ENCODE measurements around the gene SNRK. TPM values are rescaled to one million over a fixed set of nuclear protein-coding genes. Genes with fewer than 3 reads are reported as not detected.

SNRK gene
- total RNA-seq, 2 experiments from 2014 or later: 70.7 to 73.6 TPM

DNA sequence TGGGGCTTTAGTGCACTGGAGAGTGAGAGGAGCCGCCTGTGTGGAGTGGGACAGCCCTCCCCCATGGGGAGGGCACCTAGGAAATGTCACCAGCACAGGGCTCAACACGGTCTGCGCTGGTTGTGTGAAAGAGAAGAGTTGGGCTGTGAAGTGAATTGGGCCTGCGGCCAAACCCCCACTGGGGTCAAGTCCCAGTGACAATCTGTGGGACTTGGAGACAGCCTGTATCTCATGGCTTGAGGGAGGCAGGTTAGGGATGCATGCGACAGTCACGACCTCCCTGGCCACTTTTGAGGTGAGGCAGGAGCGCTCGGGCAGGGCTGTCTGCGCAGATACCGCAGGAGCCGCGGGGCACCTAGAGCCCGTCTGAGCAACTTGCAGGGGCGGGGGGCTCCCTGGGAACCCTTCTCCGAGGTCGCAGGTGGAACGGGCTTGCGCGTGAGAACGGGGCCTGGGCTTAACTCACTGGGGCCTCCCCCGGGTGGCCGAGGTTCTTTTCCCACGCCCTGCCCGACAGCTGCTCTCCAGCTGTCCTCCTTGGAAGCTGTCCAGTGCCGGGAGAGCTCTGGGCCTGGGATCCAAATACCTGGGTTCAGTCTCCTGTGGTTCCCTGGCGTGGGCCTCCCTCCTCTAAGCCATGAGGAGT lies 77.4 kb downstream of the SNRK start:
- peak overlapping the region; percentile 35 for H3K27ac Mint-ChIP-seq
- H3K4me1 Mint-ChIP-seq: no peaks in the 10 kb centered on the region
- ATAC-seq (ENCODE audit: low read depth) (no peak), DNase-seq (no peak)
- H3K36me3 Mint-ChIP-seq: no peaks in the 10 kb centered on the region
- H3K4me3 Mint-ChIP-seq: no peak overlapping the region
- H3K9me3 Mint-ChIP-seq: no peaks in the 10 kb centered on the region
- H3K27me3 Mint-ChIP-seq: no peaks in the 10 kb centered on the region
- POLR2A ChIA-PET: no interaction called here

DNA sequence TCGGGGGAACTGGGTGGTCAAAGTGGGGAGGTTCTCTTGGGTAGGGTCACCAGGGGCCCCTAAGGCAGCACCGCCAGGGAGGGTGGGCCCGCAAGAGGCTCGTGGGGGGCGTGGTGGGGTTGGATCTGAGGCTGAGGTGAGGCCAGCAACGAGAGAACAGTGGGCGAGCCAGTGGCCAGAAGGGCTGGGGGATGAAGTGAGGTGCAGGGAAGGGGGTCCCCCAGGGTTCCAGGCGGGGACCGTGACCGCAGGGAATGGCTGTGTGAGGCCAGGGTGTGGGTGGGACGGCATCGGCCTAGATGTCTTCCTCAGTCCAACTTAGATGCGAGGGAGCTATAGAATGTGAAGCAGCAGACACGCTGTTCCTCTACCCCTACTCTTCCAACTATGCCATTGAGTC lies 78.2 kb downstream of the SNRK start:
- H3K4me1 Mint-ChIP-seq: no peaks in the 10 kb centered on the region
- ATAC-seq (ENCODE audit: low read depth) (no peak), DNase-seq (no peak)
- no peak overlapping the region for H3K27ac Mint-ChIP-seq
- H3K36me3 Mint-ChIP-seq: no peaks in the 10 kb centered on the region
- H3K4me3 Mint-ChIP-seq: no peak overlapping the region
- H3K27me3 Mint-ChIP-seq: no peaks in the 10 kb centered on the region
- POLR2A ChIA-PET: no interaction called here
- H3K9me3 Mint-ChIP-seq: no peaks in the 10 kb centered on the region

DNA sequence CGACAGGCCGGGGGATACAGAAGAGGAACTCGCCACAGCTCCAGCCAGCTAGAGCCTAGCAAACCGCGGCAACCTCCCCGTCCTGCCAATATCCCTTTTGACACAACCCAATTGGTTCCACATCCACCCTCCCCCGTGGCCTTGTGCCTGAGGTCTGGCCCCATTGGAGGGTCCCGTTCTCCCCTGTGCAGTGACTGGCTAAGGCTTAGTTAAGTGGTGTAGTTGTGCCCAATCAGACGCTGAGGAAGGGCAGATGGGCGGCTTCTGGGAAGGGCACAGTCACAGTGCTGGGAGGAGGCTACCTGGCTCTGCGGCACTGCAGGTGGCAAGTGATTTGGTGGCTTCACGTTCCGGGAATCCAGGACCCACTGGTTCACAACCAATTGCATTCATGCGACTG lies 78.6 kb downstream of the SNRK start:
- no peaks in the 10 kb centered on the region for H3K36me3 Mint-ChIP-seq
- no peak for ATAC-seq (ENCODE audit: low read depth)
- H3K4me3 Mint-ChIP-seq: no peak overlapping the region
- DNase-seq: no peak
- no peak overlapping the region for H3K27ac Mint-ChIP-seq
- POLR2A ChIA-PET: no interaction called here
- H3K27me3 Mint-ChIP-seq: no peaks in the 10 kb centered on the region
- peaks cover 1% of the 10 kb centered on the region for H3K4me1 Mint-ChIP-seq
- no peaks in the 10 kb centered on the region for H3K9me3 Mint-ChIP-seq

GRCh38 chr3:43365601-43366305 lies 79.4 kb downstream of the SNRK start:
- Mint-ChIP-seq H3K27me3 (no peaks in the 10 kb centered on the region), H3K4me1 (peaks cover 2% of the 10 kb centered on the region), H3K4me3 (no peak overlapping the region), H3K36me3 (no peaks in the 10 kb centered on the region), H3K27ac (no peak overlapping the region), H3K9me3 (no peaks in the 10 kb centered on the region)
- DNase-seq (no peak), ATAC-seq (ENCODE audit: low read depth) (no peak)
- POLR2A ChIA-PET: no interaction called here

DNA sequence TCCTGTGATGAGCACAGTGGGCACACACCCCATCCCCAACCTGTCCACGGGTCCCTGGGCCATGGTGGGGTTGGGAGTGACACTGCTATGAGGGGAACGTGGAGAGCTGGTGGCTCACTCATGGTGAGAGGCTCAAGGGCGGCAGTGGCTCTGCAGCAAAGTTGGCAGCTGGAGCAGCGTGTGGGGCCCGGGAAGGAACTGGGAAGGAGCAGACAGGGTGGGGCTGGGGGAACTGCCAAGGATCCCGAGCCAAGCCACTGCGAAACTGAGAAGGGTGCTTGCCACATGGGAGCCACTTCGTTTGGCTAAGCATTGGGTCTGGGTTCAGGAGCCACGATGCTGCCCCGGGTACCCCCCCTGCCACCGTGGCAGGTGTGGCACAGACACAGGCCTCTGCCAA lies 80.1 kb downstream of the SNRK start:
- H3K27me3 Mint-ChIP-seq: no peaks in the 10 kb centered on the region
- H3K36me3 Mint-ChIP-seq: no peaks in the 10 kb centered on the region
- DNase-seq (no peak), ATAC-seq (ENCODE audit: low read depth) (no peak)
- POLR2A ChIA-PET: no interaction called here
- H3K4me3 Mint-ChIP-seq: no peak overlapping the region
- H3K9me3 Mint-ChIP-seq: no peaks in the 10 kb centered on the region
- H3K27ac Mint-ChIP-seq: no peak overlapping the region
- peaks cover 2% of the 10 kb centered on the region for H3K4me1 Mint-ChIP-seq

- H3K4me3 Mint-ChIP-seq: no peak overlapping the region
- peaks cover 2% of the 10 kb centered on the region for H3K4me1 Mint-ChIP-seq
- H3K36me3 Mint-ChIP-seq: no peaks in the 10 kb centered on the region
- ATAC-seq (ENCODE audit: low read depth): no peak
- H3K9me3 Mint-ChIP-seq: no peaks in the 10 kb centered on the region
- H3K27ac Mint-ChIP-seq: no peak overlapping the region
- no peaks in the 10 kb centered on the region for H3K27me3 Mint-ChIP-seq
- no peak for DNase-seq
- POLR2A ChIA-PET: no interaction called here
Observed at GRCh38 chr3:43366885-43367284, 80.5 kb downstream of the SNRK start.

DNA sequence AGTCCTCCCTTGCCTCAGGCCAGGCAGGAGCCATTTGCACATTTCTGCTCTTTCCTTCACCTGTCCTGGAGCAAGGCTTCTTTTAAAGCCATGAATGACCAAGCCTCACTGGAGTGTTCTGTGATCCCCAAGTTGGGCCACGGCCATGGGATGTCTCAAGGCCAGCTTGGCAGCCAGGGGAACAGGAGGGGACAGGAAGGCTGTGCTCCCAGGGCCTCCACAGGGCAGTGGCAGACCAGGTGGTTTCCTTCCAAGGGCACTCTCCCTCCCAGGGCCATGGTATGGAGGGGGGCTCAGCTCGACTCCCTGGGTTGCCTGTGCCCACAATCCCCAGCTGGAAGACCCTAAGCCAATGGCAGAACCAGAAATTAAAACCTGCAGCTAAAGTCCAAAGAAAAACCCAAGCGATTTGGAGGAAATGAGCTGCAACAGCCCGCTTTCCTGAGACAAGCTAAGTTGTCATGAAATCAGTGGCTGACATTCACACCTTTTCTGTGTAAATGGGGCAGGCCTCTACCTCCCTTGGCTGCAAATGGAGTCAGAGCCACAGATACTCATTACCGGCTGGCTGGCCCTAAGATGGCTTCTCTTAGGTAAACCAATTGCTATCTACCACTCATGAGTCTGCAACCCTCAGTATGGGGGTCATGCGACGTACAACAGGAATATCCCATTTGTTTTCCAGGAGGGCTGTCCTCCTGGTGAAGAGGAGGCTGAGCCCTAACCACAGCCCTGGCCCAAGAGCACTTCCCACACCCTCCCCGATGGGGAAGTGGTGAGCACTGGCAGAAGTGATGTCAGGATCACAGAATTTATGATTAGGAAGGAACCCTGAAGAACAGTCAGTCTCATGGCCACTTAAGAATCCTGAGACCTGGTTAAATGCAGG lies 83.3 kb downstream of the SNRK start:
- Mint-ChIP-seq H3K27ac (no peak overlapping the region), H3K27me3 (no peaks in the 10 kb centered on the region), H3K9me3 (no peaks in the 10 kb centered on the region), H3K36me3 (peaks cover 2% of the 10 kb centered on the region), H3K4me3 (no peak overlapping the region), H3K4me1 (peaks cover 6% of the 10 kb centered on the region)
- ATAC-seq (ENCODE audit: low read depth) (no peak), DNase-seq (no peak)
- POLR2A ChIA-PET: no interaction called here

DNA sequence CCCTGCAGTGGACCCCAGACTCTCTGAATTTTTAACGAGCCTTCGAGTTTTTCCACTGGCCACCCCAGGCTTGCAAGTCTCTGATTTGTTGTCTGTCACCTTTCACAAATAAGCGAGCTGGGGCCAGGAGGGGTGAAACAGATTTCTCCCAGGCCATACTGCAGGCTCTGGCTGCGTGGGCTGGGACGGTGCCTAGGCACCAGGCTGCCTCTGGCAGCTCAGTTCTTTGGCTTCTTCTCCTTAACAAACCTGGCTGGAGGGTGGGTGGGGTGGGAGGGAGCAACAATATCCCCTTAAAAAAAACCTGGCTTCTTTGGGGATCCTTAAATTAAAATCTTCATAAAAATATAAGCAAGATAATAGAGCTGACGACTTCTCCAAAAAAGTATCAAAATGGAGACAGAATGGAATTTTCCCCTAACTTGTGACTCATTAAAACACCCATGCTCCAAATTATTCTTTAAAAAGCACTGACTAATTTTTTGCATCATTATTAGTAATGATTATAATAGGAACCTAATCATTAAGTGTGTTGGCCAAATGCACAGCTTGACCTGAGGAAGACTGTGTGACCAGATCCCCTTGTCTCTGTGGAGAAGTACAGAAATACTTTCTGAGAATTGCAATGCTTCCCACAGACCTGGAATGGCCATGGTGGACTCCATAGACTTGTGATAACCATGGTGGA lies 84.1 kb downstream of the SNRK start:
- DNase-seq: no peak

DNA sequence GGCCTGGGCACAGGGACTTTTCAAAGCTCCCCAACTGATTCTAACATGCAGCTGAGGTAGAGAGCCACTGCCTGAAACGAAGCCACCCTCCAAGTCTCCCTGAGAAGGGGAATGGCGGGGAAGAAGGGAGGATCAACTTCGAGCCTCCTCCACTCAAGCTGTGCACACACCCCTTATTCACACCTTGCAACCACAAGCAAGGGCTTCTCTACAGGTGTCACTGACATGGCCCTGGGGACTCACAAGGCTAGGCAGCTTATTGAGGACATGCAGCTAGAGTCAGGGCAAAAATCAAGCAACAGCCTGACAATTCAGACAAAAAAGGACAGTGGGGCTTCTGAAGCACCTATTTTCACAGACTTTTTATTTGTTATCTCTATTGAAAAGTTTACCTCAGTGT lies 85.2 kb downstream of the SNRK start:
- peaks cover 6% of the 10 kb centered on the region for H3K4me1 Mint-ChIP-seq
- peaks cover 2% of the 10 kb centered on the region for H3K36me3 Mint-ChIP-seq
- H3K9me3 Mint-ChIP-seq: no peaks in the 10 kb centered on the region
- DNase-seq (no peak), ATAC-seq (ENCODE audit: low read depth) (no peak)
- no peak overlapping the region for H3K4me3 Mint-ChIP-seq
- H3K27ac Mint-ChIP-seq: no peak overlapping the region
- H3K27me3 Mint-ChIP-seq: no peaks in the 10 kb centered on the region
- POLR2A ChIA-PET: no interaction called here

More for the DNA sequence above, 84.1 kb downstream of the SNRK start:
- Mint-ChIP-seq H3K4me1 (peaks cover 6% of the 10 kb centered on the region), H3K9me3 (no peaks in the 10 kb centered on the region), H3K27me3 (no peaks in the 10 kb centered on the region), H3K27ac (no peak overlapping the region), H3K36me3 (peaks cover 2% of the 10 kb centered on the region), H3K4me3 (no peak overlapping the region)
- POLR2A ChIA-PET: no interaction called here
- no peak for ATAC-seq (ENCODE audit: low read depth)

- no peak for DNase-seq
- H3K27ac Mint-ChIP-seq: peak overlapping the region; percentile 45
- POLR2A ChIA-PET: no interaction called here
- H3K4me1 Mint-ChIP-seq: peaks cover 6% of the 10 kb centered on the region
- peaks cover 2% of the 10 kb centered on the region for H3K36me3 Mint-ChIP-seq
- H3K4me3 Mint-ChIP-seq: no peak overlapping the region
- no peaks in the 10 kb centered on the region for H3K27me3 Mint-ChIP-seq
- ATAC-seq (ENCODE audit: low read depth): no peak
- H3K9me3 Mint-ChIP-seq: no peaks in the 10 kb centered on the region
Observed at GRCh38 chr3:43372007-43372740, 85.8 kb downstream of the SNRK start.

GRCh38 chr3:43372809-43373559 lies 86.6 kb downstream of the SNRK start:
- no peak overlapping the region for H3K27ac Mint-ChIP-seq

GRCh38 chr3:43373560-43373928 lies 87.2 kb downstream of the SNRK start:
- ATAC-seq (ENCODE audit: low read depth) (no peak), DNase-seq (no peak)
- Mint-ChIP-seq H3K36me3 (peaks cover 2% of the 10 kb centered on the region), H3K4me1 (peaks cover 16% of the 10 kb centered on the region), H3K9me3 (no peaks in the 10 kb centered on the region), H3K27ac (no peak overlapping the region), H3K27me3 (no peaks in the 10 kb centered on the region), H3K4me3 (no peak overlapping the region)
- POLR2A ChIA-PET: interaction anchor here (0.9 kb wide), 1 partner anchor 16 kb away, joined by 3 read pairs; no protein-coding TSS in a partner anchor

More at GRCh38 chr3:43372809-43373559, 86.6 kb downstream of the SNRK start:
- POLR2A ChIA-PET: interaction anchor here (0.9 kb wide), 1 partner anchor 16 kb away, joined by 3 read pairs; no protein-coding TSS in a partner anchor
- Mint-ChIP-seq H3K4me1 (peaks cover 12% of the 10 kb centered on the region), H3K27me3 (no peaks in the 10 kb centered on the region), H3K9me3 (no peaks in the 10 kb centered on the region), H3K36me3 (peaks cover 2% of the 10 kb centered on the region), H3K4me3 (no peak overlapping the region)
- ATAC-seq (ENCODE audit: low read depth) (no peak), DNase-seq (no peak)

All from activated naive CD8-positive, alpha-beta T cell treated with anti-CD3 and anti-CD28 coated beads, Interleukin-2, amount 10 ng/mL, durations not matched to agents 7 days and 5 days (primary cell).